HG02973 (cell line): Measurements from ENCODE around the gene CCDC7.
"Not testable (repeated sequence)": the region's sequence is repeated elsewhere in the genome, so short reads cannot be mapped to it uniquely, and the experiment has no call there.

Source experiments
- ATAC-seq: cut with Tn5 transposase; IDR thresholded peaks from one replicate; pipeline ENCODE4 v1.9.1; 2021; ENCODE audit warnings: moderate library complexity; ENCODE audit not compliant: unreplicated experiment

CCDC7 gene

GRCh38 chr10:32446536-32447406 is 831 bp downstream of the CCDC7 start:
- ATAC-seq: no peak

DNA sequence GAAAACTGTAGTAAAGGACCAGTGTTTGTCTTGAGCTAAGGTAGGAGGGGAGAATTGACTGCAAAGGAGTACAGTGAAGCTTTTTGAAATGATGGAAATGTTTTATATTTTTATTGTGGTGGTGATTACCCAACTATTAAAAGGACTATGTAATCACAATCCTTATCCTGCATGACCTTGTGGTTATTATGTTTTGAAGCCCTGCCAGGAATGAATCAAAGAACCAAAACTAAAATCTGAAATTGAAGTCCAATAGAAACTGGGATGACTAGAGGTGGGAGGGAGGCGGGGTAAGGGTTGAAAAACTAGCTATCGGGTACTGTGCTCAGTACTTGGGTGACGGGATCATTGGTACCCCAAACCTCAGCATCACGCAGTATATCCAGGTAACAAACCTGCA is 8.2 kb downstream of the CCDC7 start:
- ATAC-seq: no peak

DNA sequence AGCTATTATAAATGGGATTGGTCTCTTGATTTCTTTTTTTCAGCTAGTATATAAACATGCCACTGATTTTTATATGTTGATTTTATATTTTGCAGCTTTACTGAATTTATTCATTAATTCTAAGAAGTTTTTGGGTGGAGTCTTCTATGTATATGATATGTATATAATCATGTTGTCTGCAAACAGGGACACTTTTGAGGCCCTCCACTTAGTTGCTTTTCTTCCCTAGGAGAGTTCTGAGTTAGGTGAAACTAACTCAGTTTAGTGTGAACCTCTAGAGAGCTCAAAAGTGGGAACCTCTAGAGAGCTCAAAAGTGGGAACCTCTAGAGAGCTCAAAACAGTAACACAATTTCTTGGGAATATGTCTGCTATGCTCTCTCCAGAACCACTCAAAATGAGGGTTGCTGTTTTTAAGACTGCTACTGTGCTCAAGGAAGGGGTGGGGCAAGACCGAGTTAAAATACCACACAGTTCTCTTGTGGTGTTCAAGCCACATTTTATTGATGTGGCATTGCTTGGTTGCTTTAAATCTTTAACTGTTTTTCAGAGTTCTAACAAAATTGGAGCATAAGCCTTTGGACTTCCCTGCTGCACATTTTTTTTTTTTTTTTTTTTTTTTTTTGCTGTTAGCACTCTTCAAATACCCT is 13.2 kb downstream of the CCDC7 start:
- ATAC-seq: no peak

- ATAC-seq: peak; percentile 73
Observed at GRCh38 chr10:32461203-32461602, 15.3 kb downstream of the CCDC7 start.

DNA sequence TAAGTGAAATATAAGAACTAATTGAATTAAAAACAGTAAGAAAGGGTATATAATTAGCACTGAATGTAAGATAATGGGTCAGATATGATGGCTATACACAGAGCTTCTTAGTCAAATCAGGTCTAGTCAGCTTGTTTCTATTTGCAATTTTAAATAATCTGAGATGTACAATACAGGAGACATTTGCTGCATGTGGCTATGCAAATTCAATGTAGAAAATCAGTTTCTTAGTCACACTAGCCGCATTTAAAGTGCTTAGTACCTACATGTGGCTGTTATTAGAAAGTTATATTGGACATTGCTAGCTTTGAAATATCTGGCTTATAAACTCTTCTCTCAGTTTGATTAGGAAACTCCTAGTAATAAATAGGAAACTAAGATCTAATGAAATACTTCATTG is 25.3 kb downstream of the CCDC7 start:
- peak; percentile 69 for ATAC-seq

- ATAC-seq: no peak
Observed at GRCh38 chr10:32477499-32477898, 31.6 kb downstream of the CCDC7 start.

DNA sequence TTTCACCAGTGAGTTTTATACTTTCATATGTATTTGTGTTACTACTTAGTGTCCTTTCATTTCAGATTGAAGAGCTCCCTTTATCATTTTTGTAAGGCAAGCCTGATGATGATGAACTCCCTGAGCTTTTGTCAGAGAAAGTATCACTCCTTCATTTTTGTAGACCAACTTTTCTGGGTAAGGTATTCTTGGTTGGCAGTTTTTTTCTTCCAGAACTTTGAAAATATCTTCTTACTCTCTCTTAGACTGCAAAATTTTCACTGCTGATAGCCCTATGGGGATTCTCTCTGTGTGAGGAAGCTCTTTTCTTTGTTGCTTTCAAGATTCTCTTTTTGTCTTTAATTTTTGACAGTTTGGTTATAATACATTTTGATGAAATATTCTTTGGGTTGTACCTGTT is 35.7 kb downstream of the CCDC7 start:
- no peak for ATAC-seq

DNA sequence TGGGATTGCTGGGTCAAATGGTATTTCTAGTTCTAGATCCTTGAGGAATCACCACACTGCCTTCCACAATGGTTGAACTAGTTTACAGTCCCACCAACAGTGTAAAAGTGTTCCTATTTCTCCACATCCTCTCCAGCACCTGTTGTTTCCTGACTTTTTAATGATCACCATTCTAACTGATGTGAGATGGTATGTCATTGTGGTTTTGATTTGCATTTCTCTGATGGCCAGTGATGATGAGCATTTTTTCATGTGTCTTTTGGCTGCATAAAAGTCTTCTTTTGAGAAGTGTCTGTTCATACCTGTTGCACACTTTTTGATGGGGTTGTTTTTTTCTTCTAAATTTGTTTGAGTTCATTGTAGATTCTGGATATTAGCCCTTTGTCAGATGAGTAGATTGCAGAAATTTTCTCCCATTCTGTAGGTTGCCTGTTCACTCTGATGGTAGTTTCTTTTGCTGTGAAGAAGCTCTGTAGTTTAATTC is 37.1 kb downstream of the CCDC7 start:
- ATAC-seq: not testable (repeated sequence)

GRCh38 chr10:32488038-32488437 is 42.1 kb downstream of the CCDC7 start:
- ATAC-seq: not testable (repeated sequence)

- ATAC-seq: no peak
Observed at GRCh38 chr10:32489158-32489557, 43.2 kb downstream of the CCDC7 start.

- no peak for ATAC-seq
Observed at GRCh38 chr10:32489901-32490300, 44.0 kb downstream of the CCDC7 start.

- ATAC-seq: not testable (repeated sequence)
Observed at GRCh38 chr10:32494562-32494961, 48.6 kb downstream of the CCDC7 start.

DNA sequence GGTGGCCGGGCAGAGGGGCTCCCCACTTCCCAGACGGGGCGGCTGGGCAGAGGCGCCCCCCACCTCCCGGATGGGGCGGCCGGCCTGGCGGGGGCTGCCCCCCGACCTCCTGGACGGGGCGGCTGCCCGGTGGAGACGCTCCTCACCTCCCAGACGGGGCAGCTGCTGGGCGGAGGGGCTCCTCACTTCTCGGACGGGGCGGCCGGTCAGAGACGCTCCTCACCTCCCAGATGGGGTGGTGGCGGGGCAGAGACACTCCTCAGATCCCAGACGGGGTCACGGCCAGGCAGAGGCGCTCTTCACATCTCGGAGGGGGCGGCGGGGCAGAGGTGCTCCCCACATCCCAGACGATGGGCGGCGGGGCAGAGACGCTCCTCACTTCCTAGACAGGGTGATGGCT is 54.2 kb downstream of the CCDC7 start:
- not testable (repeated sequence) for ATAC-seq

- no peak for ATAC-seq
Observed at GRCh38 chr10:32501906-32502305, 56.0 kb downstream of the CCDC7 start.

- not testable (repeated sequence) for ATAC-seq
Observed at GRCh38 chr10:32505762-32506420, 60.0 kb downstream of the CCDC7 start.

DNA sequence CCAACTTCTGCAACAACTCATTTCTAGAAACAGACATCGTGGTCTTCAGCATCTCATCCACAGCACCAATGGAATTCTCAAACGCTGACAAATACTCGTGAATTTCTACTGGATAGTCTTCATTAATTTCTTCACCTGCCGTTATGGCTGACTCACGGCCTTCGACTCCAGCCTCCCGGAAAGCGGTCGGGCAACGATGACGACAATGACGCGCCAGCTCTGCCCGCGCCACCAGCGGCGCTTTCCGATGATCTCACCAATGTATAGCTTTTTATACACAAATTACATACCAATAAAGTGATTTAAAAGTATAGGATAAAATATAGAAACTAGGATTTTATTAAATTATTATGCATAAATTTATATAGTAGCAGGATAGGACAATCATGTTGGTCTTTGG is 65.7 kb downstream of the CCDC7 start:
- no peak for ATAC-seq

GRCh38 chr10:32516567-32517495 is 70.9 kb downstream of the CCDC7 start:
- no peak for ATAC-seq

DNA sequence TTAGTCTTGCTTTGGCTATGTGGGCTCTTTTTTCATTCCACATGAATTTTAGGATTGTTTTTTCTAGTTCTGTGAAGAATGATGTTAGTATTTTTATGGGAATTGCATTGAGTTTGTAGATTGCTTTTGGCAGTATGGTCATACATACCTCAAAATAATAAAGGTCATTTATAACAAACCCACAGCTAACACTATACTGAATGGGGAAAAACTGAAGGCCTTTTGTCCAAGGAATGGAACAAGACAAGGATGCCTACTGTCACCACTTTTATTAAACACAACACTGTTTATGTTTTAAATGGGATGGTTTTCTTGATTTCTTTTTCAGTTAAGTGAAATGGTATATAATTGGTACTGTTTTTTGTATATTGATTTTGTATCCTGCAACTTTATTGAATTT is 84.3 kb downstream of the CCDC7 start:
- ATAC-seq: no peak

DNA sequence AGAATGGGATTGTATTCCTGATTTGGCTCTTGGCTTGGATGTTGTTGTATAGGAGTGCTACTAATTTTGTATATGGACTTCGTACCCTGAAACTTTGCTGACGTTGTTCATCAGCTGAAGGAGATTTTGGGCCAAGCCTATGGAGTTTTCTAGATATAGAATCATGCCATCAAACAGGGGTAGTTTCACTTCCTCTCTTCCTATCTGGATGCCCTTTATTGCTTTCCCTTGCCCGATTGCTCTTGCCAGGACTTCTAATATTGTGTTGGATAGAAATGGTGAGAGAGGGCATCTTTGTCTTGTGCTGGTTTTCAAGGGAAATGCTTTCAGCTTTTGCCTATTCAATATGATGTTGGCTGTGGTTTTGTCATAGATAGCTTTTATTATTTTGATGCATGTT is 92.3 kb downstream of the CCDC7 start:
- ATAC-seq: no peak

DNA sequence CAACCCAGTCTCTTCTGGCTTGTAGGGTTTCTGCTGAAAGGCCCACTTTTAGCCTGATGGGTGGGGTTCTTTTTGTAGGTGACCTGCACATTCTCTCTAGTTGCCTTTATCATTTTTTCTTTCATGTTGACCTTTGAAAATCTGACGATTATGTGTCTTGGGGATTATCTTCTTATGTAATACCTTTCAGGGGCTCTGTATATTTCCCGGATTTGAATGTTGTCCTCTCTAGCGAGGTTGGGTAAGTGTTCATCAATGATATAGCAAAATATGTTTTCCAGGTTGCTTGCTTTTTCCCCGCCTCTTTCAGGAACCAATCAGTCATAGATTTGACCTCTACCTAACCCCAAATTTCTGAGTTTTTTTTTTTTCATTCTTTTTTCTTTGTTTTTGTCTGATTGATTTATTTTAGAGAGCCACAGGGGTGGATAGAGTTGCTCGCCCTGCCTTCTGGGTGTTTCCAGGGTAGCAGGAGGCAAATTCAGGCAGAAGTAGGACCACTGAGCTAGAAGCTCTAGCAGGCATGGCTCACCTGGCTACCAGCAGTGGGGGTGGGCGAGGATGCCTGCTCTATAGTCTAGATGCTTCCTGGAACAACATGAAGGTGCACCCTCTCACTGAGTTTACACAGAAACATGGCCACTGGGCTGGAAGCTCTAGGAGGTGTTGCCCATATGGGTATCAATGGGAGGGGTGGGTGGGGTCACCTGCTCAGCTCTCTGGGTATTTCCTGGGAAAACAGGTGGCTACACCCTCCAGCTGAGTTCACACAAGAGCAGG is 94.9 kb downstream of the CCDC7 start:
- ATAC-seq: no peak
